ENCODE results near the gene RPL13A. TPM values are rescaled to one million over a fixed set of nuclear protein-coding genes. Genes with fewer than 3 reads are reported as not detected.

The RPL13A gene
- total RNA-seq, 2 experiments from 2014 or later: 2,999 to 8,461 TPM

DNA sequence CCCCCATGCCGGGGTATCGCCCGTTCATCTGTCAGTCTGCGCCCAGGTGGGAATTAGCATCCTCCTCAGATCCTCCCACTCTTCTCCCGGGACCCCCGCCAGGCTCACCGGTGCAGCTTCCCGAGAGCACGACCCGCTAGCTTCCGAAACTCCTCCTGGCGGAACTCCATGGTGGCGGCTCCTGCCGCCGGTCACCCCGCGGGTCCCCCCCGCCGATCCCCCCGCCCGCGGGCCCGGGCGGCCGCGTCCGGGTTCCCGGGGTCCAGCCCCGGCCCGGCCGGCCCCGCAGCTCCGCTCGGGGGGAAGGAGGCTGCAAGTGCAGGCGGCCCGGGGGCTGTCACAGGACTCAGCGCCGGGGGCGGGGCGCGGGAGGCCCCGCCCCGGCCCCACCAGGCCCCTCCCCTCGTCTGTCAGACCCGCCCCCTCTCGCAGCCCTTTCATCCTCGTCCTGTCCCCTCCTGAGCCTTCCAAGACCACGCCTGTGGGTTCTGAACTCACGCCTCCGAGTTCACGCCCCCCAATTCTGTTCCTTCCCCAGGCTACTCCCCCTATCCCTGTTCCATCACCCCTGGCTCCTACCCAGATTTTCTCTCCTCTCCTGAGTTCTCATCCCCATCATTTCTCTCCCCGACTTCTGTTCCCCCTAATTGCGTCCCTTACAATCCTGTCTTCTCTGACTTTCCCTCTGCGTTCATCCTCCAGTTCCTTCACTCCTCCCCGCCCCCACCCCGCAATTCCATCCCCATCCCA lies 46.0 kb upstream of the RPL13A start, which contains the start of gene SLC17A7:
Gene SLC17A7 (minus strand): TSS at position 318 of the 750 bp plus-strand sequence. CDS start 148 bp downstream, at position 170.
- H3K4me3 ChIP-seq (ENCODE audit: low read depth, low read length, poor library complexity, severe bottlenecking): peak within 1 kb of the TSS; percentile 71
- H3K36me3 ChIP-seq (ENCODE audit: insufficient read depth, low read length): peaks cover 2% of the 10 kb centered on the region; the same call in 1 of the 2 replicates
- H3K9me2 ChIP-seq (ENCODE audit: insufficient read depth, low read length): no peaks in the 10 kb centered on the region
- no peak within 1 kb of the TSS for H2AFZ ChIP-seq (ENCODE audit: low read length)
- no peak within 1 kb of the TSS for H3K27ac ChIP-seq (ENCODE audit: low read depth, low read length, poor library complexity, severe bottlenecking)
- H3K79me2 ChIP-seq (ENCODE audit: insufficient read depth, low read depth, low read length): no peaks in the 10 kb centered on the region
- intact Hi-C loops (cut with micrococcal nuclease; ENCODE audit: unreplicated experiment): loop anchor here (10.0 kb wide), 1 partner anchor 107 kb away; the partner anchor contains the start of gene CD37
- no peaks in the 10 kb centered on the region for H3K9me3 ChIP-seq (ENCODE audit: low read length)
- peaks cover 6% of the 10 kb centered on the region for H3K4me1 ChIP-seq (ENCODE audit: insufficient read depth, low read length, poor library complexity, severe bottlenecking)
- CTCF ChIA-PET (ENCODE audit: unreplicated experiment): interaction anchor here (0.8 kb wide), 1 partner anchor 50 kb away, joined by 4 read pairs; no protein-coding TSS in a partner anchor
- TF ChIP-seq, protein P1, sequence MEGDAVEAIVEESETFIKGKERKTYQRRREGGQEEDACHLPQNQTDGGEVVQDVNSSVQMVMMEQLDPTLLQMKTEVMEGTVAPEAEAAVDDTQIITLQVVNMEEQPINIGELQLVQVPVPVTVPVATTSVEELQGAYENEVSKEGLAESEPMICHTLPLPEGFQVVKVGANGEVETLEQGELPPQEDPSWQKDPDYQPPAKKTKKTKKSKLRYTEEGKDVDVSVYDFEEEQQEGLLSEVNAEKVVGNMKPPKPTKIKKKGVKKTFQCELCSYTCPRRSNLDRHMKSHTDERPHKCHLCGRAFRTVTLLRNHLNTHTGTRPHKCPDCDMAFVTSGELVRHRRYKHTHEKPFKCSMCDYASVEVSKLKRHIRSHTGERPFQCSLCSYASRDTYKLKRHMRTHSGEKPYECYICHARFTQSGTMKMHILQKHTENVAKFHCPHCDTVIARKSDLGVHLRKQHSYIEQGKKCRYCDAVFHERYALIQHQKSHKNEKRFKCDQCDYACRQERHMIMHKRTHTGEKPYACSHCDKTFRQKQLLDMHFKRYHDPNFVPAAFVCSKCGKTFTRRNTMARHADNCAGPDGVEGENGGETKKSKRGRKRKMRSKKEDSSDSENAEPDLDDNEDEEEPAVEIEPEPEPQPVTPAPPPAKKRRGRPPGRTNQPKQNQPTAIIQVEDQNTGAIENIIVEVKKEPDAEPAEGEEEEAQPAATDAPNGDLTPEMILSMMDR (conservative IDR thresholded peaks at IDR 0.05; ENCODE audit: low read length): no peak
- no peak for TF ChIP-seq EZH2phosphoT487 (IDR thresholded peaks at IDR 0.05; ENCODE audit: borderline replicate concordance, low read depth, low read length)
- peak; percentile 45 for DNase-seq (ENCODE audit: low spot score)
- H3K4me2 ChIP-seq (ENCODE audit: low read length): peak within 1 kb of the TSS; percentile 91
- POLR2A ChIA-PET: no interaction called here
- H4K20me1 ChIP-seq (ENCODE audit: insufficient read depth, low read length): no peaks in the 10 kb centered on the region
- BruUV-seq (replicated peaks): no TSS peak

GRCh38 chr19:49441960-49442350 lies 45.5 kb upstream of the RPL13A start:
- ChIA-PET POLR2A (no interaction called here), CTCF (ENCODE audit: unreplicated experiment) (interaction anchor here (0.8 kb wide), 1 partner anchor 50 kb away, joined by 4 read pairs; no protein-coding TSS in a partner anchor)
- no peak overlapping the region for H3K4me2 ChIP-seq (ENCODE audit: low read length)
- H3K27ac ChIP-seq (ENCODE audit: low read depth, low read length, poor library complexity, severe bottlenecking): no peak overlapping the region
- H3K4me1 ChIP-seq (ENCODE audit: insufficient read depth, low read length, poor library complexity, severe bottlenecking): no peaks in the 10 kb centered on the region
- no peaks in the 10 kb centered on the region for H3K9me2 ChIP-seq (ENCODE audit: insufficient read depth, low read length)
- no peaks in the 10 kb centered on the region for H3K79me2 ChIP-seq (ENCODE audit: insufficient read depth, low read depth, low read length)
- no peaks in the 10 kb centered on the region for H3K9me3 ChIP-seq (ENCODE audit: low read length)
- no peak overlapping the region for H3K4me3 ChIP-seq (ENCODE audit: low read depth, low read length, poor library complexity, severe bottlenecking)
- H3K36me3 ChIP-seq (ENCODE audit: insufficient read depth, low read length): peaks cover 8% of the 10 kb centered on the region; the same call in 1 of the 2 replicates
- BruUV-seq (replicated peaks): no TSS peak
- H2AFZ ChIP-seq (ENCODE audit: low read length): no peak overlapping the region
- DNase-seq (ENCODE audit: low spot score): no peak
- no peaks in the 10 kb centered on the region for H4K20me1 ChIP-seq (ENCODE audit: insufficient read depth, low read length)
- TF ChIP-seq EZH2phosphoT487 (IDR thresholded peaks at IDR 0.05; ENCODE audit: borderline replicate concordance, low read depth, low read length): no peak
- TF ChIP-seq, protein P1 (conservative IDR thresholded peaks at IDR 0.05; ENCODE audit: low read length): no peak
- intact Hi-C loops (cut with micrococcal nuclease; ENCODE audit: unreplicated experiment): loop anchor here (2.0 to 10.0 kb wide), 2 partner anchors 107 to 215 kb away; partner anchors contain the start of gene CD37
